Right renal pelvis (tissue), 4 donors: ENCODE measurements around the gene NRG4. TPM values are rescaled to one million over a fixed set of nuclear protein-coding genes. Genes with fewer than 3 reads are reported as not detected.
"Not testable (repeated sequence)": the region's sequence is repeated elsewhere in the genome, so short reads cannot be mapped to it uniquely, and the experiment has no call there.

Source experiments
- DNase-seq, 4 donors: peaks; one replicate each; pipeline ENCODE4 v3.0.0-alpha.2; 2013; ENCODE audit warnings: low read depth in 4 of 4, low spot score in 3 of 4, missing footprints in 1 of 4
- polyA plus RNA-seq, 4 donors: library from polyadenylated mRNA; unstranded; fragments of 120-200 nt; gene quantifications; one replicate each; pipeline ENCODE4 v1.2.1, GENCODE V29; 2013; ENCODE audit not compliant: insufficient read length in 4 of 4

NRG4 gene
- polyA plus RNA-seq, 4 donors: 4.0 to 5.3 (median 4.4) TPM

GRCh38 chr15:75995611-75996010 lies 16.6 kb downstream of the NRG4 start:
- DNase-seq: no peak

GRCh38 chr15:75994220-75994619 lies 18.0 kb downstream of the NRG4 start:
- no peak for DNase-seq

- DNase-seq: no peak
Measured at GRCh38 chr15:75992897-75993296, 19.3 kb downstream of the NRG4 start.

- no peak for DNase-seq
Measured at GRCh38 chr15:75989875-75990274, 22.3 kb downstream of the NRG4 start.

- DNase-seq: no peak
Measured at GRCh38 chr15:75989045-75989444, 23.2 kb downstream of the NRG4 start.

- DNase-seq: no peak
Measured at GRCh38 chr15:75985971-75986370, 26.3 kb downstream of the NRG4 start.

GRCh38 chr15:75984706-75985105 lies 27.5 kb downstream of the NRG4 start:
- not testable (repeated sequence) for DNase-seq

- DNase-seq: no peak
Measured at GRCh38 chr15:75982468-75982867, 29.8 kb downstream of the NRG4 start.

GRCh38 chr15:75981149-75981815 lies 30.9 kb downstream of the NRG4 start:
- no peak for DNase-seq

GRCh38 chr15:75976766-75977165 lies 35.5 kb downstream of the NRG4 start:
- DNase-seq: not testable (repeated sequence)

GRCh38 chr15:75966073-75966472 lies 46.2 kb downstream of the NRG4 start:
- no peak for DNase-seq

GRCh38 chr15:75961331-75961730 lies 50.9 kb downstream of the NRG4 start:
- DNase-seq: no peak

- DNase-seq: no peak
Measured at GRCh38 chr15:75955720-75956119, 56.5 kb downstream of the NRG4 start.

- no peak for DNase-seq
Measured at GRCh38 chr15:75952525-75952924, 59.7 kb downstream of the NRG4 start.

- no peak for DNase-seq
Measured at GRCh38 chr15:75948761-75949296, 63.4 kb downstream of the NRG4 start.

GRCh38 chr15:75947092-75947491 lies 65.1 kb downstream of the NRG4 start:
- no peak for DNase-seq

- no peak for DNase-seq
Measured at GRCh38 chr15:75945953-75946352, 66.3 kb downstream of the NRG4 start.

- DNase-seq: no peak
Measured at GRCh38 chr15:75943713-75944215, 68.5 kb downstream of the NRG4 start.

- DNase-seq: no peak
Measured at GRCh38 chr15:75943246-75943645, 69.0 kb downstream of the NRG4 start.

GRCh38 chr15:75942464-75942863 lies 69.8 kb downstream of the NRG4 start:
- DNase-seq: no peak

GRCh38 chr15:75930866-75931265 lies 81.4 kb downstream of the NRG4 start:
- no peak for DNase-seq

GRCh38 chr15:75929799-75930565 lies 82.2 kb downstream of the NRG4 start:
- no peak for DNase-seq
